Astrocyte of the spinal cord (primary cell): ENCODE data around the gene RHOH.

Experiments
- DNase-seq: peaks from one replicate; pipeline ENCODE4 v3.0.0; 2011; ENCODE audit warnings: low read depth, low spot score
- H3K4me3 ChIP-seq: 2 replicates; pipeline ENCODE4 v1.5.1; 2011; ENCODE audit warnings: low read depth, mild to moderate bottlenecking, low read length, moderate library complexity
- CTCF ChIP-seq: IDR thresholded peaks from 2 replicates; pipeline ENCODE4 v1.5.1; 2012; ENCODE audit warnings: low read depth, mild to moderate bottlenecking, low read length, inconsistent platforms
- in situ Hi-C: cut with HindIII; loops from 2 replicates; pipeline ENCODE4 v1.10.0; 2017; ENCODE audit warnings: low sequenced_read_pairs

The RHOH gene

GRCh38 chr4:40164459-40164858, 32.4 kb upstream of the RHOH start:
- DNase-seq, result no peak
- H3K4me3 ChIP-seq, result no peak overlapping the region
- in situ Hi-C loops, result no loop called here
- TF ChIP-seq CTCF, result no peak

GRCh38 chr4:40165916-40166315, 30.9 kb upstream of the RHOH start:
- in situ Hi-C loops, result no loop called here
- H3K4me3 ChIP-seq, result no peak overlapping the region
- no peak for TF ChIP-seq CTCF
- no peak for DNase-seq

GRCh38 chr4:40168070-40168469, 28.8 kb upstream of the RHOH start:
- DNase-seq, result no peak
- no peak for TF ChIP-seq CTCF
- no peak overlapping the region for H3K4me3 ChIP-seq
- in situ Hi-C loops, result no loop called here

- no peak overlapping the region for H3K4me3 ChIP-seq
- in situ Hi-C loops, result no loop called here
- TF ChIP-seq CTCF, result no peak
- no peak for DNase-seq
Observed at GRCh38 chr4:40170588-40170987, 26.2 kb upstream of the RHOH start.

- no peak for TF ChIP-seq CTCF
- DNase-seq, result no peak
- in situ Hi-C loops, result no loop called here
- no peak overlapping the region for H3K4me3 ChIP-seq
Observed at GRCh38 chr4:40173470-40173875, 23.4 kb upstream of the RHOH start.

- TF ChIP-seq CTCF, result no peak
- H3K4me3 ChIP-seq, result no peak overlapping the region
- in situ Hi-C loops, result no loop called here
- DNase-seq, result no peak
Observed at GRCh38 chr4:40176602-40177001, 20.2 kb upstream of the RHOH start.

- no peak for DNase-seq
- TF ChIP-seq CTCF, result no peak
- in situ Hi-C loops, result no loop called here
- no peak overlapping the region for H3K4me3 ChIP-seq
Observed at GRCh38 chr4:40177591-40177990, 19.2 kb upstream of the RHOH start.
